ENCODE results near the gene APP. TPM values are rescaled to one million over a fixed set of nuclear protein-coding genes. Genes with fewer than 3 reads are reported as not detected.
A peak's percentile ranks its signal among the peaks of the same experiment; 100 is the strongest.

Gene APP
- total RNA-seq, 1 donor from 2014 or later, result 306 TPM

DNA sequence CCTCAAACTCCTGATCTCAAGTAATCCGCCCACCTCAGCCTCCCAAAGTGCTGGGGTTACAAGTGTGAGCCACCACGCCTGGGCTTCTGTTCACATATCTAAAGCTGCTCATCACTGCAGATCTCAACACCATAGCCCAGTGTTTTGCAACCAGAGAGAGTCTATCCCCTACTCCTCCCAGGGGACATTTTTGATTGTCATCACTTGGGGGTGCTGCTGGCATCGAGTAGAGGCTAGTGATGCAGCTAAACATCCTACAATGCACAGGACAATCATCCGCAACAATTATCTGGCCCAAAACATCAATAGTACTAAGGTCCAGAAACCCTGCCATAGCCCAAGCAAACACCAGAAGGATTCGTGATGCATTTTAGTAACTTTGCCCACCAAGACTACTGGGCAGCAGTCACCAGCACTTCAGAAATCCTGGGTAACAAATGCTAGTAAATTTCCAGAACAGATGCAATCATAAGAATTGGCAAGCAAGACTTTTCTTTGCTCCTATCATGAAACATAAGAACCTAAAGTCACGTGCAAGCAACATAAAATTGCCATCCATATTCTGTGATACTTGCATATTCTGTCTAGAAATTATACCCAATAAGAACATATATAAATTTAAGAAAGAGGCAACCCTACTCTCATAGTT is 159.2 kb downstream of the APP start:
- peaks cover 18% of the 10 kb centered on the region for H3K36me3 Mint-ChIP-seq
- no peaks in the 10 kb centered on the region for H3K9me3 Mint-ChIP-seq
- DNase-seq (ENCODE audit: low spot score), result no peak
- Histone ChIP-seq H3F3A (ENCODE audit: low read depth) (peaks cover 24% of the 10 kb centered on the region), H3K79me2 (ENCODE audit: low read depth) (peaks cover 48% of the 10 kb centered on the region), H3K36me3 (no peaks in the 10 kb centered on the region), H3K27me3 (no peaks in the 10 kb centered on the region), H3K9me3 (ENCODE audit: low read depth) (no peaks in the 10 kb centered on the region), H3K9ac (no peak overlapping the region), H3K4me1 (peaks cover 19% of the 10 kb centered on the region), H2AFZ (replicated peaks) (no peak overlapping the region), H3K27ac (no peak overlapping the region), H3K4me3 (no peak overlapping the region), H4K20me1 (ENCODE audit: low read depth) (peaks cover 15% of the 10 kb centered on the region), H3K4me2 (no peak overlapping the region)
- H3K4me1 Mint-ChIP-seq, result peaks cover 4% of the 10 kb centered on the region
- H3K4me3 Mint-ChIP-seq, result no peak overlapping the region
- no peaks in the 10 kb centered on the region for H3K27me3 Mint-ChIP-seq (ENCODE audit: insufficient read depth, low read depth)
- H3K27ac Mint-ChIP-seq, result no peak overlapping the region
- TF ChIP-seq EZH2 (IDR thresholded peaks at IDR 0.05), result no peak
- TF ChIP-seq CTCF (IDR thresholded peaks at IDR 0.05), result no peak
- TF ChIP-seq EZH2phosphoT487 (IDR thresholded peaks at IDR 0.05), result no peak

DNA sequence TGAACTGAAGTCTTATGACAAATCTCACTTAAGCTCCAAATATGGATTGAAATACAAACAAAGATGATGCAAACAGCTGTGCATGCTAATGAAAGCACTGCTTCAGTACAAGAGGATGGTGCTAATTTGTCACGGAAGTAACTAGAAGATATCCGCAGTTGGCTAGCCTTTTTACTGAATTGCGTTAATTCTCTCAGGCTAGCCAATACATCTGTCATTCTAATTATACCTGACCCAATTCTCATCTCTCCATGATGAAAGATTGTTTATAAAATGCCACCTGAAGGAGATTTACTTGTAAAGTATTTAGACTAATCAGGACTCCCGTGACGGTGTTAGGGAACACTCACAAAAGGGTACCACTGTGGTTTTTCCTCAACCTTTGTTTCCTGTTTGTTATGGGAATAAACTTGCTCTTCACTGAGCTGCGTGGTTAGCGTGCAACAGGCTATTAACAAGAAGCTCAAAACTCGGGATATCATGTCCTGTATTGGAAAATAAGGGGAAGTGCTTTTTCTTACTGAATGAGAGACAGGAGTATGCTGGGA is 162.5 kb downstream of the APP start:
- no peak for DNase-seq (ENCODE audit: low spot score)
- Mint-ChIP-seq H3K4me1 (peaks cover 4% of the 10 kb centered on the region), H3K9me3 (no peaks in the 10 kb centered on the region), H3K36me3 (peaks cover 8% of the 10 kb centered on the region), H3K4me3 (no peak overlapping the region), H3K27me3 (ENCODE audit: insufficient read depth, low read depth) (no peaks in the 10 kb centered on the region), H3K27ac (no peak overlapping the region)
- H2AFZ ChIP-seq (replicated peaks), result no peak overlapping the region
- H4K20me1 ChIP-seq (ENCODE audit: low read depth), result peaks cover 15% of the 10 kb centered on the region
- no peak for TF ChIP-seq EZH2 (IDR thresholded peaks at IDR 0.05)
- no peak for TF ChIP-seq CTCF (IDR thresholded peaks at IDR 0.05)
- TF ChIP-seq EZH2phosphoT487 (IDR thresholded peaks at IDR 0.05), result no peak
- peaks cover 16% of the 10 kb centered on the region for H3F3A ChIP-seq (ENCODE audit: low read depth)
- no peak overlapping the region for H3K4me3 ChIP-seq
- no peak overlapping the region for H3K4me2 ChIP-seq
- H3K36me3 ChIP-seq, result peaks cover 5% of the 10 kb centered on the region
- no peak overlapping the region for H3K9ac ChIP-seq
- H3K27ac ChIP-seq, result peak overlapping the region; percentile 0
- H3K79me2 ChIP-seq (ENCODE audit: low read depth), result peaks cover 63% of the 10 kb centered on the region
- peaks cover 19% of the 10 kb centered on the region for H3K4me1 ChIP-seq
- no peaks in the 10 kb centered on the region for H3K9me3 ChIP-seq (ENCODE audit: low read depth)
- no peaks in the 10 kb centered on the region for H3K27me3 ChIP-seq

DNA sequence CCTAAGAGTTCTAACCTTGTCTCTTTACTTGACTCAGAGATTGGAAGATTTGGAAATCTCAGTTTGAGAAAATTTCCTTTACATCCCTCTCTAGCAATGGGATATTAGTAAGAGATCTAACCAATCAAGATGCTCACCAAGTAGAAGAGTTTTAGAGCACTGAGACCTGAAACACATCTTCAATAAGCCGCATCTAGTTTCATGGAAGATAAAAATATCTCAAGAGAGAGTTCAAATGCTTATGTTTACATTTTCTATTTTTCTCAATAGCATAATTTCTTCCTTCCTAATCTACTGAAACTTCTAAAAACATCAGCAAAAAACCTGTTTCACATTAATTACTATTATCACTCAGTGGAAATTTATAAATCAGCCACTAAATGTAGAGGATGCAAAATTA is 165.1 kb downstream of the APP start:
- H3K9me3 Mint-ChIP-seq, result no peaks in the 10 kb centered on the region
- H3K4me3 Mint-ChIP-seq, result no peak overlapping the region
- H3K4me1 Mint-ChIP-seq, result peaks cover 7% of the 10 kb centered on the region
- Histone ChIP-seq H3K27ac (no peak overlapping the region), H3K9ac (no peak overlapping the region), H3K4me3 (no peak overlapping the region), H3K27me3 (no peaks in the 10 kb centered on the region), H3K79me2 (ENCODE audit: low read depth) (peaks cover 63% of the 10 kb centered on the region), H3K36me3 (peaks cover 5% of the 10 kb centered on the region), H2AFZ (replicated peaks) (no peak overlapping the region), H3K9me3 (ENCODE audit: low read depth) (no peaks in the 10 kb centered on the region), H3K4me1 (peaks cover 14% of the 10 kb centered on the region), H3K4me2 (no peak overlapping the region), H3F3A (ENCODE audit: low read depth) (peaks cover 14% of the 10 kb centered on the region), H4K20me1 (ENCODE audit: low read depth) (no peaks in the 10 kb centered on the region)
- H3K27ac Mint-ChIP-seq, result no peak overlapping the region
- peaks cover 19% of the 10 kb centered on the region for H3K36me3 Mint-ChIP-seq
- no peaks in the 10 kb centered on the region for H3K27me3 Mint-ChIP-seq (ENCODE audit: insufficient read depth, low read depth)
- no peak for TF ChIP-seq EZH2phosphoT487 (IDR thresholded peaks at IDR 0.05)
- no peak for DNase-seq (ENCODE audit: low spot score)

GRCh38 chr21:26003404-26003803 is 167.2 kb downstream of the APP start:
- DNase-seq (ENCODE audit: low spot score), result no peak
- H3K4me1 Mint-ChIP-seq, result peaks cover 20% of the 10 kb centered on the region
- no peak overlapping the region for H3K4me3 ChIP-seq
- H3K36me3 ChIP-seq, result peaks cover 5% of the 10 kb centered on the region
- no peaks in the 10 kb centered on the region for H3K9me3 Mint-ChIP-seq
- H3F3A ChIP-seq (ENCODE audit: low read depth), result peaks cover 29% of the 10 kb centered on the region
- peaks cover 35% of the 10 kb centered on the region for H3K4me1 ChIP-seq
- no peak overlapping the region for H2AFZ ChIP-seq (replicated peaks)
- no peaks in the 10 kb centered on the region for H3K27me3 Mint-ChIP-seq (ENCODE audit: insufficient read depth, low read depth)
- H3K4me2 ChIP-seq, result no peak overlapping the region
- H3K27ac ChIP-seq, result no peak overlapping the region
- H3K27ac Mint-ChIP-seq, result no peak overlapping the region
- no peak overlapping the region for H3K4me3 Mint-ChIP-seq
- no peak overlapping the region for H3K9ac ChIP-seq
- H3K36me3 Mint-ChIP-seq, result peaks cover 24% of the 10 kb centered on the region
- H3K79me2 ChIP-seq (ENCODE audit: low read depth), result peaks cover 58% of the 10 kb centered on the region
- H3K27me3 ChIP-seq, result no peaks in the 10 kb centered on the region
- no peaks in the 10 kb centered on the region for H3K9me3 ChIP-seq (ENCODE audit: low read depth)
- peaks cover 8% of the 10 kb centered on the region for H4K20me1 ChIP-seq (ENCODE audit: low read depth)
- TF ChIP-seq EZH2phosphoT487 (IDR thresholded peaks at IDR 0.05) (no peak), CTCF (IDR thresholded peaks at IDR 0.05) (no peak), EZH2 (IDR thresholded peaks at IDR 0.05) (no peak)

All from neural progenitor cell (in vitro differentiated cells).